ENCODE data around the gene TACC2.

GRCh38 chr10:122172361-122173008 lies 183.5 kb downstream of the TACC2 start:
- TF ChIP-seq CTCF (IDR thresholded peaks at IDR 0.05) (no peak), POLR2A (IDR thresholded peaks at IDR 0.05) (no peak)

Measured in tibial nerve (tissue), 3 donors.